HG03432 (cell line): ENCODE measurements around the gene FBXO46.
"Not testable (repeated sequence)": the region's sequence is repeated elsewhere in the genome, so short reads cannot be mapped to it uniquely, and the experiment has no call there.

Experiments
- ATAC-seq: cut with Tn5 transposase; IDR thresholded peaks from one replicate; pipeline ENCODE4 v1.9.1; 2021; ENCODE audit warnings: mild to moderate bottlenecking, moderate library complexity; ENCODE audit not compliant: unreplicated experiment

FBXO46 gene

DNA sequence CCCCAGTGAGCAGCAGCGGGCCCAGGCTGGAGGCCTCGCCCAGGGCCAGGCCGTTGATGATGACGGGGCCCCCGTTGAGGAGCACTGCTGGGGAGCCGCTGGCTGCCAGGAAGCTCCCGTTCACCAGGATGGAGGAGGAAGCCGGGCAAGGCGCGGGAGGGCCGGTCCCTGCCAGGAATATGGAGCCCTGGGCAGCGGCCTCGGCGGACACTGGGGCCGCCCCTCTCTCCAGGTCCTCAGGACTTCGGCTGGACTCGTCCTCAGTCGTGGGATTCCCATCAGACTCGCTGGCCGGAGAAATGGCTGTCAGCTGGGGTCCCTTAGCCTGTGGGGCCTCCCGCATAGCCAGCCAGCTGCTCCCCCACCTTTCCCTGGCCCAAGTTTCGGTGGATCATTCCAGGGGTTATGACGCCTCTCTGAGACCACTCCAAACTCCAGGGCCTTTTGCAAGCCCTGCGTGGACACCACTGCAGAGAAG lies 36.2 kb upstream of the FBXO46 start:
- ATAC-seq: no peak

DNA sequence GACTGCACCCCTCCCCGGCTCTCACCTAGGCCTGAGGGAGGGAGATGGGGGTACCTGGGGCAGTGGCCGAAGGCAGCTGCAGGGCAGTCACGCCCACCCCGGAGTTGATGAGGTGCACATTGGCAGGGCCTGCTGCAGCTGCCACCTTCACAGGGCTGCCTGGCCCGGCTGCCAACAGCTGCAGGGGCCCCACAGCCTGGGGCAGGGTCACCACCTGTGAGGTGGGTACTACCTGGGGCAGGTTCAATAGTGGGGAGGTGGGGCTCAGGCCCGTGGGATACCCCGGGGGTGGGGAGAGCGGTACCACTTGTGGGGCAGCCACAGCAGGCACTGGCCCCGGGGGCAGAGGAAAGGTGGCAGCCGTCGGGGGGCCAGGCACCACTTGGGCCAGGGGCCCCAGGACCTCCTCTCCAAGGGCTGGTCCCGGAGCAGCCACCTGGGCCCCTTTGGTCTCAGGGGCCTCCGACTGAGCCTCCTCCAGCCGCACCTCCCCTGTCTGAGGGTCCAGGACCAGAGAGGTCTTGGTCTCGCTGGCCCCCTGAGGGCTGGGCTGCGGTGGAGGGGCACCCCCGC lies 35.7 kb upstream of the FBXO46 start:
- ATAC-seq: no peak

DNA sequence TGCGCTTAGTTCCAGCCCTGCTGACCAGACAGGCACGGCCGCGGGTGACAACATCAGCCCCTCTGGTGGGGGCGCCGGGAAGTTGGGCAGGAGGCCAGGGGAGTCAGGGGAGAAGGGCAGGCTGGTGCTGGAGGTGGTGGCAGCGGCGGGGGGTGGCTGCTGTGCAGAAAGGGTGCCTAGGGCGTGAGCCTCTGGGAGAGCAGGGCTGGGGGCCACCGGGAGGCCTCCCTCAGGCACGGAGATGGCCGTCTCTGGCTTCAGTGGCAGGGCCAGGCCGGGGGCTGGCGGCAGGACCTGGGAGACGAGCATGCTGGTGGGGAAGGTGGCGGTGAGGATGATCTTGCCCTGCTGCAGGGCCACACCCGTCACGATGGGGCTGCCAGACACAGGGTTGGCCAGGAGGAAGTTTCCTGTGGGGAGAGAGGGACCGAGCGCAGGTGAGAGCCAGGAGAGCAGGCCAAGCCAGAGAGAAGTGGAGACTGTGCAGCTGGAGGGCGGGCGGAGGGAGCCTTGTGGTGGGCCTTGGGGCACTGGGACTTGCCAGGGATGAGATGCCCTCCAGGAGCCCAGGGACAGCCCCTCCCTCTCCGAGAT lies 35.1 kb upstream of the FBXO46 start:
- no peak for ATAC-seq

DNA sequence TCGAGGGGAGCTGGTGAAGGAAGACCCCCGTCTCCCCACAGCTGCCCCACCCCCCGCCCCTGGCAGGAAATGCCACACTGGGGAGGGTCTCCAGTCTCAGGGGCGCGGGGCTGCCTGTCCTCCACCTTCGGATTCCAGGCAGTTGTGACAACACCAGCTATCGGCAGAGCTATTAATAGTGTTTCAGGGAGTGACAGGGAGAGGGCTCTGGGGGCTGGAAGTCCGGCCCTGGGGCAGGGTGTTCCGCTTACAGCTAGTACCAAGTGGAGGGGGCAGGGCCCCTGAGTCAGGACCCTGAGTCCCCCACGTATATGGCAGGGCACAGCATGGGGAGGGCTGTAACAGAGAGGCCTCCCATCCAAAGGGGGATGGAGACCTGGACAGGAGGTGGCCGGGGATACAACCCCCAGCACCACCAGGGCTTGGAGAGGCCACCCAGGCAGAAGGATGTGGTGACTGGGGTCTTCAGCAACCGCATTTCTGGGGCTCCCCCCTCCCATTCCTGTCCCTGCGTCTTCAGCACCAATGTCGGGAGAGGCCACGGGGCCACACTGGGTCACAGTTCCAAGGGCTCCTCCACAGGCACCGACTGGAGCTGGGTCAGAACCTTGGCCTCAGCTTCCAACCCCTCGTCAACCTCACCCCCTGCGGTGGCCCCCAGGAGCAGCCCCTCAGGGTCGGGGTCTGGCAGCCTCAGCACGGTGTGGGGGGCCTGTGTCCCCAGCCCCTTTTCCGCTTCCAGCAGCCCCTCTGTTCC lies 34.4 kb upstream of the FBXO46 start:
- ATAC-seq: no peak

DNA sequence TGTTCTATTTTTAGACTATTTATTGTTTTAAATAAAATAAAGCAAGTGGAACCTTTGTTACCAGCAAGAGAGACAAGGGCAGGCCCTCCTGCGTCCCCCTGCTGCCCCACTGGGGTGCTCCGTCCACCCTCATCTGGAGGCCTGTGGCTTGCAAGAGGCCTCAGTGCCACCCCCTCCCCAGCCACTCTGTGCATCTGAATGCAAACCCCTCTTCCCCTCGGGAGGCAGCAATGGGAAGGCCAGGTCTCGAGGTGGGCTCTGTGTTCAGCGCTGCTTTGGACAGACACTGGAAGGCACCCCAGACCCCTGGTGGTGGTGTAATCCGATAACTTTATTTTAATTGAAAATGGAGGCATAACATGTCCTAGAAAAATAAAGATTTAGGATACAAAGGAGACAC lies 33.8 kb upstream of the FBXO46 start:
- ATAC-seq: no peak

DNA sequence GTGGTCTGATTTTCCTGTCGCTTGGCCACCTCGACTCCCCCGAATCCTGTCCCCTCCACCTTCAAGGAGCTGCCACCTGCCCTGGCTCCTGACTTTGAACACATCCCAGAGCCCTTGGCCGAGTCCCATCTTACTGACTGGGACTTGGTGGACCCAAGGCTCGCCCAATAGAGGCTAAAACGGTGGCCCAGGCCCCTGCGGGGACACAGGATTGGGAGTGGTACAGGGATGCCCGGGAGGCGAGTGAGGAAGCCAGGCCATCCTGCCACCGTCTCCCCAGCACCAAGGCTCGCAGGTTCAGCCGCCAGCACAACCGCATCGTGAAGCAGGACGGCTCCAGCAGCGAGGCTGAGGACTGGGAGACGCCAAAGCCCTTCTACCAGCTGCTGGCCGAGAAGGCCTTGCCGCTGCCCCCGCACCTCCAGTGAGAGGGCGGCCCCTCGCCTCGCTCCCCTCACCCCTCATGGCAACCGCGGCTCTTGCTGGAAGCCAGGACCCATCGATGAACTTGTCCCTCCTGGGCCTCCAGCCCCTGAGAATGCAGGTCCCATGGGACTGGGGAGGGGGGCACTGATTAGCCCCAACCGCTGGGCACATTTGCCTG lies 33.1 kb upstream of the FBXO46 start:
- no peak for ATAC-seq

DNA sequence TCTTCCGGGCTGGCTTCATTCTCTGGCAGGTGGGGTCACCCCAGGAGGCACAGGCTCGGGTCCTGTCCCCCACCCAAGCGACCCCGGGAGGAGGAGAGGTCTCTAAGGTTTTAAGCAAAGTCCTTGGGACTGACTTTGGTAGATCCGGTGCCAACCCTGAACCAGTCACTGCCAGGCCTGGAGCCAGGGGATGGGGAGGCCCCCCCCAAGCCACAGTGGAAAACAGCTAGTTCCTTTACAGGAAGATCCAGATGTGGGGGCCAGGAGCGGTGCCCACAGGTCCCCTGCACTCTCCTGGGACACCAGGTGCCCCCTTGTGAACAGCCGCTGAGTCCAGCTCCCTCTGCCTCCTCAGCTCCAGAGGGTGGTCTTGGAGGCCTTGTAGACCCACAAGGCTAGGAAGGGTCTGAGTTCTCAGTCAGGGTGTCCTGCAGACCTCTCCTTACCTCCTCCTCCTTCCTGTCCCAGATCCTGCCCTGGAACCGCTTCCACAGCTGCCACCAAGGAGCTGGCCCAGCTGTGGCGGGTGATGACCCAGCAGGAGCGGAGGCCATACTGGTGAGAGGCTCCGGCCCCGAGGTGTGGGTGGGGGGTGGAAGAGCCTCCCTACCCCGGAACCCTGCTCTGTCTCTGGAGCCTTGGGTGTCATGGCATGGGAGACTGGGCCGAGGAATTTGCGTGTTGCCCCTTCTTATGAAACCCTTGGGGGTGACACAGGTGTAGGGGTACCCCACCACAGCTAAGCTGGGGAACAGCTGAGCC lies 32.4 kb upstream of the FBXO46 start:
- ATAC-seq: no peak

DNA sequence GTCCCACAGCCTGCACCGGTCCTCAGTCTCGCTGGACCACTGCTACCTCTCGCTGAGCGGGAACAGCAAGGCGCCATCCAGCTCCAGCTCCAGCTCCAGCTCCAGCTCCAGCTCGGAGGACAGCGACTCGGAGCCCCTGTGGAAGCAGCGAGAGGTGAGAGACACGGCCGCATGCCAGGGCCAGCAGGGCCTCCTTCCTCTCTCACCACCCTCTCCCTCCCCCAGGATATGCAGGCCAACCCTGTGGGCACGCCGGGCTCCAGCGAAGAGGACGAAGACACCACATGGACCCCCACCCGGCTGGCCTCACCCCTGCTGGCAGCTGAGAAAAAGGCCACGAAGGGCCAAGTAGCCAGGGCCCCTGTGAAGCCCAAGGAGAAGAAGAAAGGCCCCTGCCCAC lies 31.0 kb upstream of the FBXO46 start:
- ATAC-seq: no peak

DNA sequence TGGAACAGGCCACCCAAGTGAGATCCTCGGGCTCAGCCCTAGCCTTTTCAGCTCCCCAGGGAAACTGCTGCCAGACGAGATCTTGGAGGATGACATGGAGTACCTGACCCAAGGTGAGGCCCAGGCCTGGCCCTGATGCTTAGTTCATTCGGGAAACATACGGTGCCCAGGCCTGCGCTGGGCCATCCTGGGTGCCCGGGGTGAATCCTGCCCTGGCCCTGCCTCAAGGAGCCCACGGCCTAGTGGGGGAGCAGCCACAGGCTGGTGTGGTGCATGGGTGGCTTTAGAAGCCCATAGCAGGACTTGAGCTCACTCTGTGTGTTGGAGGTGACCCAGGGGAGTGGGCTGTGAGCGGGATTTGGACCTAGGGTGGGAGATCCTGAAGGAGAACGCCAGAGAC lies 28.2 kb upstream of the FBXO46 start:
- ATAC-seq: no peak

DNA sequence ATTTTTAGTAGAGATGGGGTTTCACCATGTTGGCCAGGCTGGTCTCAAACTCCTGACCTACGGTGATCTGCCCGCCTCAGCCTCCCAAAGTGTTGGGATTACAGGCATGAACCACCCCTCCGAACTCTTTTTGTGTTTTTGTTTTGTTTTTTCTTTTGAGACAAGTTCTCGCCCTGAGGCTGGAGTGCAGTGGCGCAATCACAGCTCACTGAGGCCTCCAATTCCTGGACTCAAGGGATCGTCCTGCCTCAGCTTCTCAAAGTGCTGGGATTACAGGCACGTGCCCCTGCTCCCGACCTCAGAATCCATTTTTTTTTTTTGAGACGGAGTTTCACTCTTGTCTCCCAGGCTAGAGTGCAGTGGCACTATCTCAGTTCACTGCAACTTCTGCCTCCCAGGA lies 27.0 kb upstream of the FBXO46 start:
- ATAC-seq: no peak

DNA sequence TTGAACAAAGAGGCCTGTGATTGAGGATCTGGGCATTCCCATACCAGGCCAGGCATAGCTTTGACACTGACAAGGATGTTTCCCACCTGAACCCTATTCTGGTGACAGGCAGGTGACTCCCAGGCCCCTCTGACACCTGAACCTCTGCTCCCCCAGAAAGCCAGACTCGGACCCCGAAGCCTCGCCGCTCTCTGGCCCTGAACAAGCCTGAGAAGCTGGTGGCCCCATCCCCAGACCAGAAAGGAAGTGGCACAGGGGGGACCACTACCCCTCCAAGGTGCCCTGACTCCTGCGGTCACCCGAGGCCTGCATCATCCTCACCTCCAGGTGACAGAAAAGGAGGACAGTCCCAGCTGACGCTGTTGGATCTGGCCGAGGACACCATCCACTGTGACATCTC lies 23.6 kb upstream of the FBXO46 start:
- ATAC-seq: no peak

DNA sequence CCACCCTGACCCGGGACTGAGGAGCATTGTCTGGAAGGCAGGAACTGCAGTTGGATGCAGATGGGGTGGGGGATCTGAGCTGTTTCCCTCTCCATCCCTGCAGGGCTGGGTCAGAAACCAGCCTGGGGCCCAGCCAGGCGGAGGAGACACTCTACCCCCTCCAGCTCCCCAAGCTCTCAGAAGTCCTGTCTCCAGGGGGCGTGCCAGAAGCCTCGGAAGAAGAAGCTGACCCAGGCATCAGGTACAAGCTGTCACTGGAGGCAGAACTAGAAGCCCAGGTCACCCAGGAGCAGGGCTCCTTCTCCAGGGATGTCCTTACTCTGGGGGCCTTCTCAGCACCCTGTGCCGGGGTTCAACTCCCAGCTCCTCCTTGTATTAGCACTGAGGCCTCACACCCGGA lies 22.9 kb upstream of the FBXO46 start:
- no peak for ATAC-seq

DNA sequence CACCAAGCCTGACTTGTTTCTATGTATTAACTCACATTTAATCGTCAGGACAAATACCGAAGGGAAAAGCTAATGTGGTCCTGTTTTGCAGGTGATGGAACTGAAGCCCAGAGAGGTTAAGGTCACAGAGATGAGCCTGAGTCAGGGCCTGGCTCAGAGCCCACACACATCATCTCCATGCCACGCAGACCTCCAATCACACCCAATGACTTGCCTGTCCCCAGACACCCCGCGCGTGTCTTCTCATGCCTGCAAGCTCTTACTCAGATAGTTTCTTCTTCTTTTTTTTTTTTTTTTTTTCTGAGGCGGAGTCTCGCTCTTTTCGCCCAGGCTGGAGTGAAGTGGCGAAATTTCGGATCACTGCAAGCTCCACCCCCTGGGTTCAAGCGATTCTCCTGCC lies 21.9 kb upstream of the FBXO46 start:
- no peak for ATAC-seq

DNA sequence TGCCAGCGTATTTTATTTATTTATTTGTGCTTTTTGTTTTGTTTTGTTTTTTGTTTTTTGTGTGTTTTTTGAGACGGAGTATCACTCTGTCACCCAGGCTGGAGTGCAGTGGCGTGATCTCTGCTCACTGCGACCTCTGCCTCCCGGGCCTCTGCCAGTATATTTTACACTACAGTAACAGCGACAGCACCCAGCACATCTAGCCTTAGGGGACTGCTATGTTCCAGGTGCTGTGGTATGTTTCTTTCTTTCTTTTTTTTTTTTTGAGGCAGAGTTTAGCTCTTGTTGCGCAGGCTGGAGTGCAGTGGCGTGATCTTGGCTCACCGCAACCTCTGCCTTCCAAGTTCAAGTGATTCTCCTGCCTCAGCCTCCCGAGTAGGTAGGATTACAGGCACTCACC lies 20.8 kb upstream of the FBXO46 start:
- ATAC-seq: not testable (repeated sequence)

DNA sequence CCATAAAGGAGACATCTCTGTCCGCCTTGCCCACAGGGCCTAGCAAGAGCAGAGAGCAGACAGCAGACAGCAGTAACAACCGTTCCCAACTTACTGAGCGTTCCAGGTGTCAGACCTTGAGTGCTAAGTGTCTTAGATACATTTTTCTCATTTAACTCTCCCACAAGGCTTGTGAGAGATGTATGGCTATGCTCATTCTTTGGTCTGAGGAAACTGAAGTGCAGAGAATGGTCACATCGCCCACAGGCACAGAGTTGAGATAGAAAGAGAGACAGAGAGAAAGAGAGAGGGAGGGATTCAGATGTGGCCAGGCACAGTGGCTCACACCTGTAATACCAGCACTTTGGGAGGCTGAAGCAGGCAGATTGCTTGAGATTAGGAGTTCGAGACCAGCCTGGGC lies 16.8 kb upstream of the FBXO46 start:
- ATAC-seq: no peak

DNA sequence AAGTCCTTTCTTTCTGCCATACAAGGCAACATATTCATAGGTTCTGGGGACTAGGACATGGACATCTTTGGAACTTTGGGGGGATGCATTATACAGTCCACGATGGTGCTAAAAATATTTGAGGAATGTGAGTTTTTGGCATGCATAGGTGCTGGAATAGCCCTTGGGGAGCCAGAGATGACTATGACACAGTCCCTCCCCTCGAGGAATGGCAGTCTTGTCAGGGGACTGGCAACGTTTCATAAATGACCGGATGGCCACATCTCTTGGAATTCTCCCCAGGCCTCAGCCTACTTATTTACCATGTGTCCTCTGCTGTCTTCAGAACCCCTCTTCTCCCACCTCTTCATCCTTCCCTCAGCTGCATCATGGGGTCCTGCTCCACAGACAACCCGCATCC lies 16.2 kb upstream of the FBXO46 start:
- no peak for ATAC-seq

DNA sequence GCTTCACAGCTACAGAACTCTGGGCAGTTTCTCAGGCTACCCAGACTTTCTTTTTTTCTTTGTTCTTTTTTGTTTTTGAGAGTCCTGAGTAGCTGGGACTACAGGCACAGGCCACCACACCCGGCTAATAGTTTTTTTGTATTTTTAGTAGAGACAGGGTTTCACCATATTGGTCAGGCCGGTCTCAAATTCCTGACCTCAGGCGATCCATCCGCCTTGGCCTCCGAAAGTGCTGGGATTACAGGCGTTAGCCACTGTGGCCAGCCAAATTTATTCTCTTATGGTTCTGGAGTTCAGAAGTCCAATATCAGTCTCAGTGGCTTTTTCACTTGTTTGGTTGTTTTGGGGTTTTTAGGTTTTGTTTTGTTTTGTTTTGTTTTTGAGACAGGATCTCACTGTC lies 14.9 kb upstream of the FBXO46 start:
- ATAC-seq: no peak

DNA sequence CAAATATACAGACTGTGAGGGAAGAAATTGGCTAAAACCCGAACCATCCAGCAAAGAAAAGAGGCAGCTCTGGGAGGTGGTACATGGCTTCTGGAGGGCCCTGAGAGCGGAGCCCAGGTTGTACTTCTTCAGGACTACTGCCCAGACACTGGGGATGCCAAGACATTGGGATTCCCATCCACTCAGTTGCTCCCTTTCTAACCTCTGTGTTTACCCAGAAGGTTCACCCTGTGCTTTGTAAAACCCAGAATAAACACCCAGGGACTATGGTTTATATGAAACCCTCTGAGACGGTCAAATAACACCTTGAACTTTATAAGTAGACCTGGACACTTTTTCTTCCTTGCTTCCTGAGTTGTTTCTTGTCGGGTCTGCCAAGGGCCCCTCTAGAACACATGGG lies 12.3 kb upstream of the FBXO46 start:
- no peak for ATAC-seq

DNA sequence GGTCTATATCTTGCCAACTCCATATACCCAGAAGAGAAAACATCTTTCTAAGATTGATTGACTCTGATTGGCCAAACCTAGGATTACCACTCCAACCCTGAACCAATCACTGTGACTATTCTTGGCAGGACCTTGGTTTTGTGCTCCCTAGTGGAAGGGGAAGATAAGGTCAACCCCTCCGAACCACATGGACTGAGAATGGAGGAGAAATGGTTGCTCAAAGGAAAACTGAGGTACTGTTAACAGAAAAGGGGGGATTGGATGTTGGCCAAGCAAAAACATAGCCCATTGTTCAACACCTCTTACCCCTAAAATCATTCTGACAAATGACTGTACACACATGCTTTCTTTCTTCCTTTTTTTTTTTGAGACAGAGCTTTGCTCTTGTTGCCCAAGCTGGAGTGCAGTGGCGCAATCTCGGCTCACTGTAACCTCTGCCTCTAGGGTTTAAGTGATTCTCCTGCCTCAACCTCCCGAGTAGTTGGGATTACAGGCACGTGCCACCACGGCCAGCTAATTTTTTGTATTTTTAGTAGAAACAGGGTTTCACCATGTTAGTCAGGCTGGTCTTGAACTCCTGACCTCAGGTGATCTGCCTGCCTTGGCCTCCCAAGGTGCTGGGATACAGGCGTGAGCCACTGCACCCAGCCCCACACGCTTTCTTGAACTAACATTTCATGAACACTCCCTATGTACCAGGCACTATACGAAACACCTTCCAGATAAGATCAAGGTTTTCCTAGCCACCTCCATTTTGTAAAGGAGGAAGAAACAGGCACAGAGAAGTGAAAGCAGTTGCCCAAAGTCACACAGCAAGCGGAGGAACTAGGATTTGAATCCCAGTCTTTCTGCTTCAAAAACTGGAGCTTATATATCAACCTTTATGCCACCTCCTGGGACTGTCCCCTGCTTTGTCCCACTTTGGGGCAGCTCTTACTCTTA lies 9.1 kb upstream of the FBXO46 start:
- ATAC-seq: no peak

DNA sequence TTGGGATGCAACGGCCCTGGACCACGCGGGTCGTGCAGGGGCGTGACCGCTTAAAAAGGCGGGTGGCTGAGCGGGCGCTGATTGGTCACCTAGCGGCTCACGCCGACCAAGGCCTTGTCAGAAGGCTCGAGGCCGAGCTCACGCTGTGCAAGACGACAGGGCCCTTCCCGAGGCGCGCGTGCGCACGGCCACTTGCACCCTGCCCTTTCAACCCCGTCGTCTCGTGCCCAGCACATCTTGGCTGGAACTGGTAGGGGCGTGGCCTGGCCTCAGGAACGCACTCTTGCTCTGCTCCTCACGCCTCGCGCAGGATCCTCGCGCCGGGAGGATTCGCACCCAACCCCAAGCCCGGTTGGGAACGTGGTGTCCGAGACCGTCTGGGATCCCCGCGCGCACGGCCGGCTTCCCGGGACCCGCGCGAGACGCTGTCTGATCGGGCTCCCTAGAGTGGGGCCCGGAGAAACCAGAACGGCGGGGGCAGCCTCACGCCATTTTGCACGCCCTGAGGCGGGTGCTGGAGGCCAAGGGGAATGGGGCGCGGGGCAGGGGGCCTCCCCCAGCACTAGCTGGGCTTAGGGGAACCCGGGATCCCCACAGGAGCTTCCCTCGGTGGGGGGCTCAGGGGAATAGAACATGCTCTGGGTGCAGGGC lies 2.6 kb upstream of the FBXO46 start, which contains the start of gene MEIOSIN:
TSS of gene MEIOSIN (plus strand) at position 280 of the 651 bp plus-strand sequence. CDS start 1,938 bp downstream, outside the sequence.
- ATAC-seq: no peak
